GM21723 (cell line): ENCODE data around the gene TTC24.
A peak's percentile ranks its signal among the peaks of the same experiment; 100 is the strongest.

Experiments used
- ATAC-seq: cut with Tn5 transposase; IDR thresholded peaks from one replicate; pipeline ENCODE4 v1.9.1; 2021; ENCODE audit warnings: mild to moderate bottlenecking, moderate library complexity; ENCODE audit not compliant: unreplicated experiment

Gene TTC24

DNA sequence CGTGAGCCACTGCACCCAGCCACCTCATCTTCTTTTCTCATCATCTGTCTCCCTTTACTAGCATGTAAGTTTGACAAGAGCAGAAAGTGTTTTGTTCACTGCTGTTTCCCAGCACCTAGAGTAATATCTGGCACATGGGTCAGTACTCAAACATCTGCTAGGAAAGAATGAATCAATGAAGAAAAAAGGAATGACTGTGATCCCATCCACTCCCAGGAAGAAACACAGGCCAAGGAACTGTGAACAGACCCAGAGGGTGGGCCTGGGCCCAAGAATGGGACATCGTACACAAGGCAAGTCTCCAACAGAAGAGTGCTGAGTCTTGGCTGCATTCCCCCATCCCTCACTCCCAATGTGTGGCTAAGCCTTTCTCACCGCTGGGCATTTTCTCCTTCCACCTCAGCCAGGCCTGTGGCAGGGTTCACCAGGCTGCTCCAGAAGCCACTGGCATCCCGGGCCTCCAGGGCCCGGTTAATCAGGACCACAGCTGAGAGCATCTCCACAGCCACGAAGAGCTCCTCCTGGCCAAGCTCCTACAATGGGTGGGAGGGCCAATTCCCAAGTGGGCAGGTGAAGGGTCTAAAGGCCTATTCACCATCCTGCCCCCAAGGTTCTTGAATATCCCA is 25.6 kb upstream of the TTC24 start:
- ATAC-seq, result no peak

GRCh38 chr1:156554971-156555370 is 24.6 kb upstream of the TTC24 start:
- ATAC-seq, result no peak

DNA sequence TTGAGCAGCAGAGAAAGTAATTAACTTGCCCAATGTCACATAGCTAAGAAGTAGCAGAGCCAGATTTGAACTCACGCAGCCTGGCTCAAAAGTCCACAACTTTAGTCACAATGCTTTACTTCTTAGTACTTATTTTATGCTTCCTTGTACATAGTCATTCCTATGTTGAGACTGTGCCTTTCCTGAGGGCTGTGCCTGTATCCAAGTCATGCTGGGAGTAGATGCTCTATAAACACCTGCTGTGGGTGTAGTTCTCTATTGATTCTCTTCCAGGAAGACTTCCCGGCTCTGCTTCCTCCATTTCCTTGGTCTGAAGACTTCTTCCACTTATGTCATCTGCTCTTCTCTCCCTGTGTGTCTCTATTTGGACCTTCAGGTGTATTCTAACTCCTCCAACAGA is 23.8 kb upstream of the TTC24 start:
- no peak for ATAC-seq

DNA sequence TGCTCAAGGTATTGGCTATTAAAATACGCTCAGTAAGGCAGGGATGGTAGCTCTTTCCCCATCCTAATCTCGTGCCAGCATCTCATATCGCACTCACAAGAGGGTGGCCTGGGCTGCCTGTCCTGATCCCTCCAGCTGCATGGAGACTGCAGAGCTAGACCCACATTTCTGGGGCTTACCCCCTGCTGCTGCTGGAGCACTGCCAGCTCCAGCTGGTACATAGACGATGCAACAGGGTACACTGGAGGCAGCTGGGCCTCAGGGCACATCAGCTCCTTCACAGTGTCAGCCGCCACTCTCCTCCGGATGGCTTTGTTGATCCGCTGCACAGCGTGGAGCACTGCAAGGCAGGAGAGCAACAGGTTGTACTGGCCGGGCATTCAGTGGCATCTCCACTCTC is 23.2 kb upstream of the TTC24 start:
- no peak for ATAC-seq

- no peak for ATAC-seq
These were observed 20.3 kb upstream of the TTC24 start for GRCh38 chr1:156559086-156559796.

DNA sequence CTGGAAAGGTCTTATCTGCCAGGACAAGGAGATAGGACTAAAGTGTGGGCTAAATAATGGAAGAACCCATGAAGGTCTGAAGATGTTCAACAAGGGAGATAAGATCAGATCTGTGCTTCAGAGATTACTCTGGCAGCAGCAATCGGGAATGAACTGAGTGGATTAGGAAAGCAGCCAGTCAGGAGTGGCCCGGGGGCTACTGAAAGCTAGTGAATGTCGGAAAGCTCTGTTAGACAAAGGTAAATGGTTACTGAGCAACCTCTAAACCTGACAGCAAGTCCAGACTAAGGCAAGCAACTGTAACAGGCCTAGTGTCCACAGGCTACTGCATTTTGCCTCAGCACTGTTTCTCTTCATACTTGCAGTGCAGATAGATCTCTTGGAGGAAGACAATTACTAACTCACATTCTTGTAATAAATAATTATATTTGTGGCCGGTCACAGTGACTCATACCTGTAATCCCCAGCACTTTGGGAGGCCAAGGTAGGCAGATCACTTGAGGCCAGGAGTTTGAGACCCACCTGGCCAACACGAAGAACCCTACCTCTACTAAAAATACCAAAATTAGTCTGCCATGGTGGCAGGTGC is 19.6 kb upstream of the TTC24 start:
- ATAC-seq, result no peak

GRCh38 chr1:156560585-156561163 is 18.8 kb upstream of the TTC24 start:
- no peak for ATAC-seq

DNA sequence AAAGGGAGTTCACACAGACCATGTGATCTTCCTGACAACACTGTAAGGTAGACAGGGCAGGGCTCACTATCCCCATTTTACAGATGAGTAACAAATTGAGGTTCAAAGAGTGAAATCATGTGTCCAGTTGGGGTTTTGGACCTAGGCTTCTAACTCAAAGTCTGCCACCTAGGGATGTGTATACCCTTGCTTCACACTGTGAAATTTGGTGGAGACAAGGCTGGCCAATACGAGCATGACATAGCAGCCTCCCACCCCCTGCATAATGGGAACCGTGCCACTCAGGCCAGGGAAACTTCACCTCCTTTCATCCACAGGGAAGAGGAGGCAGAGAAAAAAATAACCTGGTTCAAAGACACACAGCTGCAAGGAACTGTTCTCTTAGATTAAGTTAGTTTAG is 14.0 kb upstream of the TTC24 start:
- no peak for ATAC-seq

DNA sequence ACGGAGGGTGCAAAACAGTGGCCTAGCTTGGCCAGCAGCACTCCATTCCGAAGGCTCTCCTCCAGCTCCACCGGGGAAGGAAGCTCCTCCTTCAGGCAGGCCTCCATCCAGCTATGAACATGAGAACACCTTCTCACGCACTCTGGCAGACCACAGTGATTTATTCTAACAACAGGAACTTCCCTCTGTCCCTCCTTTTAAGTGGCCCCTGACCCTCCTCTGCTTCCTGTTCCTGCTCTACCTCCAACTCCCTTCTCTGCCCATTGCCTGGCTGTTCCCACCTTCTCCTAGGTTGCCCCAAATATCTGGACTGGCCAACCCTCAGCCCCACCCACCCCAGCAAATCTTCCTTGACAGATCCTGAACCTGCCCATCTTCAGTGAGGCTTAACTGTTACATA is 13.1 kb upstream of the TTC24 start:
- no peak for ATAC-seq

- ATAC-seq, result no peak
These were observed 8.2 kb upstream of the TTC24 start for GRCh38 chr1:156571261-156571852.

DNA sequence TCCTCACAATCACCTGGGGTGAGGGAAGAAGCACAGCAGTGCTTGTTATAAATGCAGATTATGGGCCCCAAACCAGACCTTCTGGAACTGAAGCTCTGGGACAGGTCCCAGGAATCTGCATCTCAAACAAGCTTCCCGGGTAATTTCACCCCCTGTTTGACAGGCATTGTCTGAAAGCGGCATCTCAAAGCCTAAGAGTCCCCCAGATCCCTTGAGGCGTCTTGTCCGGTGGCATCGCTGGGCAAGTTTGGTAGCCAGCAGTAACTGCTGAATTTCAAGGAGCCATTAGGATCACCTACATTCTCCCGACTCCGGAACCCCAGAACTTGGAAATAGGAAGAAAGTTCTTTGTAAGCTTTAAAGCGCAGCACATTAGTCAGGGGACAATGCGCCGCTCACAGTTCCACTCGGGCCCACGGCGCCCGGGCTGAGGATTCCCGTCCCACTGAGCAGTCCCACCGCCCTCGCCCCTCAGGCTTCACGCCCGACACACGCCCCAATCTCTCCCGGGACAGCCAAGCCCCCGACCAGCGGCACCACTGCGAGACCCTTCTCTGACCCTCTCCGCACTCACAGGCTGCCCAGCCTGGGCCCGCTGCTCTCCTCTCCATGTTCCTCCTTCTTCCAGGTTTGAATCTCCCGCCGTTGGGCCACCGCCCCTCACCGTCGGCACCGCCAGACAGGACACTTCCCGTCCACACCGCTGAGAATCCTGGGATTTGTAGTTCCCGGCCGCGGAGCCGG is 7.4 kb upstream of the TTC24 start, which contains the start of gene IQGAP3:
Gene IQGAP3 (minus strand): TSS at position 647 of the 744 bp plus-strand sequence. CDS start 36 bp downstream, at position 611.
- ATAC-seq, result peak; percentile 87

- ATAC-seq, result no peak
These were observed 6.9 kb upstream of the TTC24 start for GRCh38 chr1:156572663-156573018.

DNA sequence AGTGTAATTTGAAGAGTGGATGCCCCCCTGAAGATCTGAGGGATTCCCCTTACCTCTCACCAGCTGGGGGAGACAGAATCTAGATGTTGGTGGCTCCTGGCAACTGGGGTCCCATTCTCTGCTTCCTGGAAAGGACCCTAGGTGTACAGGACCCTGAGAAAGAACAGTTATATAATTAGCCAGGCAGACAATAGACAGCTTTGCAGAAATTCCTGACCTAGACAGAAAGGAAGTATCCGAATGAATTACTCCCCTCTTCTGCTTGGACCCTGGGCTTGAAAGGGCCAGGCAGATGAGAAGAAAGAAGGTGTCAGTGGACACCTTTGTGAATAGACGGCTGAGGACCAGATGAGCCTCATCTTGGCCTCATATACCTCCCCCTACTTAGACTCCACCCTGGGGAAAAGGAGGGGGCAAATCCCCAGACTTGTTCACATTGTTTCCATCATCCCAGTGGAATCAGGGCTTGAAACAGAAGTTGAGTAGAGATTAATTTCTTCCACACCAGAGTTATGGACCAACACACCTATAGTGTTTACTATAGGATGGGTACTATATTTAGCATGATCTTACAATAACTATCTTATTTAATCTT is 5.4 kb upstream of the TTC24 start:
- ATAC-seq, result no peak

GRCh38 chr1:156577550-156577949 is 2.0 kb upstream of the TTC24 start:
- ATAC-seq, result no peak

DNA sequence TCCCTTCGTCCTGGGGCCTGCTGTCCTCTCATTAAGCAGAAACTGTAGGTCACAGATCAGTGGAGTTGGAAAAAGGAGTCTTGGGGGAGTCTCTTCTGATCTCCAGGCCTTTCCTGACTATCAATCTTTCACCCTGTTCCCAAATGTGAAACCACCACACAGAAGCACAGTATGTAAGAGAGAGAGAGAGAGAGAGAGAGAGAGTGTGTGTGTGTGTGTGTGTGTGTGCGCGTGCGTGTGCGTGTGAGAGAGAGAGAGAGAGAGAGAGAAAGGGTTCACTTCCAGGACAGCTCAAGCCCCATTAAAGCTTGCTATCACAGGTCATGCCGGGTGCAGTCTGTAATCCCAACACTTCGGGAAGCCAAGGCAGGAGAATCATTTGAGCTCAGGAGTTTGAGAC is 1.5 kb upstream of the TTC24 start:
- no peak for ATAC-seq

DNA sequence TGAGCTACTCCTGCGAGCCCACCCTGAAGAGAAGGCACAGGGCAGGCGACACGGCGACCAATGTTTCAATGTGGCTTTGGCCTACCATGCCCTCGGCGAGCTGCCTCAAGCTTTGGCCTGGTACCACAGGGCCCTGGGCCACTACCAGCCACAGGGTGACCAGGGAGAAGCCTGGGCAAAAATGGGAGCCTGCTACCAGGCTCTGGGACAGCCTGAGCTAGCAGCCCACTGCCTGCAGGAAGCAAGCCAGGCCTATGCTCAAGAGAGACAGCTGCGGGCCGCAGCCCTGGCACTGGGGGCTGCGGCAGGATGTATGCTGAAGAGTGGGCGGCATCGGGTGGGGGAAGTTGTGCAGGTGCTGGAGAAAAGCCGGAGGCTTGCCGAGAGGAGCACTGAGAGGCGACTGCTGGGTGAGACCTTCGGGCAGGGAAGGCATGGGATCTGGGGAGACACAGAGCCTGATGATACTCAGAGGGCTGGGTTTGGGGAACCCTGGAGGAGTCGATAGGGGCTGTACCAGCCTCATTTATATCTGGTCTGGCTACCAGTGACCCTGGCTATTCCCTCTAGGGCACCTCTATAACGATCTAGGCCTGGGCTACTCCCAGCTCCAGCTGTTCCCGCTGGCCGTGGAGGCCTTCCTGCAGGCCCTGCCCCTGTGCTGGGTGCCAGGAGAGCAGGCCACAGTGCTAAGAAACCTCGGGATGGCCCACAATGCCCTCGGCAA is 2.3 kb downstream of the TTC24 start:
- ATAC-seq, result peak; percentile 31

DNA sequence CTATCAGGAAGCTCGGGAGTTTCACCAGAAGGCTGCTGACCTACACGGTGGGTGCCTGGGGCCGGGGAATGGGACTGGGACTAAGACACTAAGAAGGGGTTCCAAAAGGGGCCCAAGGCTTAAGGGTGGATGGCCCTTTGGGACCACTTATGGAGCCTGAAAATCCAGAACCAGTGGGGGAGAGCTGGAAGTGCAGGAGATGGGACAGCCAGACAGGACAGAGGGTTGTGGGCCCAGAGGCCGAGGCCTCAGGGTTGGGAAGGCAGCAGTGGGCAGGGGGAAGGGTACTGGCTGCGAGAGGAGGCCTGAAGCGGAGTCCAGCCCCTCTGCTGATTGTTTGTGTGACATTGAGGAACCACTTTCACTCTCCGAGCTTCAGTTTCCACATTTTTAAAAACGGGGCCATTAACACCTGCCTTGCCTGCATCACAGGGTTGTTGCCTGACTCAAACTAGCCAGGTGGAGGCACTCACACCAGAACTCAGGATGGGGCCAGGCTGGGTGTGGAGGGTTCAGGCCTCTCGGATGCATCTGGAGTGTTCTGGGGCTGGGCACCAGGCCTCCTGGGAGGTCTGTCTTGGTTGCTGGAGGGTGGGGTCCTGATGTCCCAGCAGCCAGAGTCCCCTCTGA is 3.0 kb downstream of the TTC24 start:
- ATAC-seq, result peak; percentile 44

DNA sequence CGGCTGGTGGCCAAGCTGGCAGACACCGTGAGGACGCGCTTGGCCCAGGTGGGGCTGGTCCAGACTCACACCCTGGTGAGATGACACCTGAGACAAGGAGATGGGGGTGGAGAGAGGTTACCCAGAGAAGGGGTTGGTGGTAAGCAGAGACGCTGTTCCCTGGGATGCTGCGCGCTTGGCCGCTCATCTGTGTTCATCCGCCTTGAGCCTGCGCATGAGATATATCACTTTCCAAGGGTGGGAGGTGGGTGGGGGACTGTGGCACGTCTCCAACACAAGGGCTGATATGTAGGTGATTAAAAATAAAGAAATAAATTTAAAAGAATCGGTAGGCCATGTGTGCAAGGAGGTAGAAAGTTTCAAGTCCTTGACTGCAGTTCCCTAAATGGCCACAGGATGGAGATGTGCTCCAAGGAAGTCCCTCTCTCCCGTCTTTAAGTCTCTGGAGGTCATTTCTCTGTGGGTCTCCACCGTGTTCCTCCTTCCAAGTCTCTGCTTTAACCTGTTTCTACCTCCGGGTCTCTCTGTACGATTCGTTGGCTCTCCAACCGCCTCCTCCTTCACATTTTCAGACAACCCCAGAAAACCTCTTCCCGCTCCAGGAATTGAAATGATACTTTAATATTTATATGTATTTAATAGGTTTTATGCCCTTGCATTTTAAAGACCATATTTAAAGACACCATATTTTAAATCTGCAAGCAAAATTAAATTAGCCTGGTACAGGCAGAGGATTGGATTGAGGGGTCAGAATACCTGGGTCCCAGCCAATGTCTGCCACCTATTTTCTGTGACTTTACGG is 4.5 kb downstream of the TTC24 start:
- no peak for ATAC-seq

GRCh38 chr1:156584813-156585212 is 5.3 kb downstream of the TTC24 start:
- no peak for ATAC-seq
